ENCODE results near the gene USH1C. TPM values are rescaled to one million over a fixed set of nuclear protein-coding genes. Genes with fewer than 3 reads are reported as not detected.

USH1C gene
- polyA plus RNA-seq, 3 donors, result not detected

DNA sequence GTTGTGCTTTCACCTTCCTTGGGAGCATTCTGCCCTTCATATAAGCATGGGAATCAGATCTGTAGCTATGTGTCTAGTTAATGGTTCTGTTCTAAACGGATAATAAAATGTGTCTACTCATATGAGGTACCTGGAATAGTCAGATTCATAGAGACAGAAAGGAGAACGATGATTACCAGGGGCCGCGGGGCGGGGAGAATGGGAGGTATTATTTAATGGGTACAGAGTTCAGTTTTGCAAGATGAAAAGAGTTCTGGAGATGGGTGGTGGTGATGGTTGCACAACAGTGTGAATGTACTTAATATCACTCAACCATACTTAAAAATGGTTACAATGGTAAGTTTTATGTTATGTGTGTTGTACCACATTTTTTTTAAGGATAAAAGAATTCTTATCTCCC, 57.6 kb downstream of the USH1C start:
- Histone ChIP-seq H3K27me3 (ENCODE audit: control insufficient read depth in 2 of 2, insufficient read depth in 2 of 2, low read length in 2 of 2) (no peaks in the 10 kb centered on the region), H3K27ac (ENCODE audit: low read depth in 1 of 2, low read length in 2 of 2) (no peak overlapping the region), H3K9me3 (replicated peaks in 1 of 2; ENCODE audit: control insufficient read depth in 1 of 2, insufficient read depth in 1 of 2, low read length in 2 of 2) (no peaks in the 10 kb centered on the region), H3K4me1 (ENCODE audit: control insufficient read depth in 1 of 2, insufficient read depth in 2 of 2, low read length in 2 of 2) (no peaks in the 10 kb centered on the region), H3K9ac (ENCODE audit: insufficient read depth, low read length, poor library complexity, severe bottlenecking) (no peak overlapping the region), H3K4me2 (replicated peaks; ENCODE audit: extremely low read depth, low read length, poor library complexity, severe bottlenecking) (no peak overlapping the region), H3K36me3 (replicated peaks in 1 of 2; ENCODE audit: control insufficient read depth in 1 of 2, insufficient read depth in 2 of 2, low read length in 2 of 2) (no peaks in the 10 kb centered on the region), H3K4me3 (replicated peaks in 1 of 3; ENCODE audit: low read depth in 2 of 3, low read length in 3 of 3) (no peak overlapping the region), H4K20me1 (ENCODE audit: insufficient read depth, low read length) (no peaks in the 10 kb centered on the region), H2AFZ (ENCODE audit: insufficient read depth, low read depth, low read length, poor library complexity, severe bottlenecking) (no peak overlapping the region), H3K79me2 (ENCODE audit: insufficient read depth, low read length) (no peaks in the 10 kb centered on the region)
- Mint-ChIP-seq H3K4me3 (no peak overlapping the region), H3K9me3 (peaks cover 0 to 6% (median 2%) of the 10 kb centered on the region in 7 donors), H3K4me1 (no peaks in the 10 kb centered on the region), H3K36me3 (no peaks in the 10 kb centered on the region), H3K27ac (no peak overlapping the region), H3K27me3 (ENCODE audit: low read depth in 3 of 3) (peaks cover 3 to 4% (median 3%) of the 10 kb centered on the region in 3 donors)
- no peak for DNase-seq
- WGBS (ENCODE audit: insufficient coverage), result 78% methylated on average over 2 of the region's 5 CpGs
- intact Hi-C loops (cut with micrococcal nuclease), result no loop called here
- TF ChIP-seq, protein P1, sequence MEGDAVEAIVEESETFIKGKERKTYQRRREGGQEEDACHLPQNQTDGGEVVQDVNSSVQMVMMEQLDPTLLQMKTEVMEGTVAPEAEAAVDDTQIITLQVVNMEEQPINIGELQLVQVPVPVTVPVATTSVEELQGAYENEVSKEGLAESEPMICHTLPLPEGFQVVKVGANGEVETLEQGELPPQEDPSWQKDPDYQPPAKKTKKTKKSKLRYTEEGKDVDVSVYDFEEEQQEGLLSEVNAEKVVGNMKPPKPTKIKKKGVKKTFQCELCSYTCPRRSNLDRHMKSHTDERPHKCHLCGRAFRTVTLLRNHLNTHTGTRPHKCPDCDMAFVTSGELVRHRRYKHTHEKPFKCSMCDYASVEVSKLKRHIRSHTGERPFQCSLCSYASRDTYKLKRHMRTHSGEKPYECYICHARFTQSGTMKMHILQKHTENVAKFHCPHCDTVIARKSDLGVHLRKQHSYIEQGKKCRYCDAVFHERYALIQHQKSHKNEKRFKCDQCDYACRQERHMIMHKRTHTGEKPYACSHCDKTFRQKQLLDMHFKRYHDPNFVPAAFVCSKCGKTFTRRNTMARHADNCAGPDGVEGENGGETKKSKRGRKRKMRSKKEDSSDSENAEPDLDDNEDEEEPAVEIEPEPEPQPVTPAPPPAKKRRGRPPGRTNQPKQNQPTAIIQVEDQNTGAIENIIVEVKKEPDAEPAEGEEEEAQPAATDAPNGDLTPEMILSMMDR (IDR thresholded peaks at IDR 0.05), result no peak

DNA sequence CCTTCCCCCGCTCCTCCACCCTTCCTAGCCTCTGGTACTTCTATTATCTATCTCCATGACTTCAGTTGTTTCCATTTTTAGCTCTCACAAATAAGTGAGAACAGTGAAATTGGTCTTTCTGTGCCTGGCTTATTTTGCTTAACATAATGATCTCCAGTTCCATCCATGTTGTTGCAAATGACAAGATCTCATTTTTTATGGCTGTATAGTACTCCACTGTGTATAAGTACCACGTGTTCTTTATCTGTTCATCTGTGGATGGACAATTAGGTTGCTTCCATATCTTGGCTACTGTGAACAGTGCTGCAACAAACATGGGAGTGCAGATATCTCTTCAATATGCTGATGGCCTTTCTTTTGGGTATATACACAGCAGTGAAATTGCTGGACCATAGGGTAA, 60.7 kb downstream of the USH1C start:
- no peak overlapping the region for H3K27ac ChIP-seq (ENCODE audit: low read depth in 1 of 2, low read length in 2 of 2)
- H3K4me3 Mint-ChIP-seq, result no peak overlapping the region
- no peak overlapping the region for H3K4me3 ChIP-seq (replicated peaks in 1 of 3; ENCODE audit: low read depth in 2 of 3, low read length in 3 of 3)
- H3K79me2 ChIP-seq (ENCODE audit: insufficient read depth, low read length), result no peaks in the 10 kb centered on the region
- peaks cover 5 to 9% of the 10 kb centered on the region in 2 donors for H3K27me3 ChIP-seq (ENCODE audit: control insufficient read depth in 2 of 2, insufficient read depth in 2 of 2, low read length in 2 of 2)
- no peaks in the 10 kb centered on the region for H3K36me3 Mint-ChIP-seq
- intact Hi-C loops (cut with micrococcal nuclease), result no loop called here
- no peaks in the 10 kb centered on the region for H3K9me3 ChIP-seq (replicated peaks in 1 of 2; ENCODE audit: control insufficient read depth in 1 of 2, insufficient read depth in 1 of 2, low read length in 2 of 2)
- peaks cover 7 to 19% (median 12%) of the 10 kb centered on the region in 3 donors for H3K27me3 Mint-ChIP-seq (ENCODE audit: low read depth in 3 of 3)
- no peak overlapping the region for H3K4me2 ChIP-seq (replicated peaks; ENCODE audit: extremely low read depth, low read length, poor library complexity, severe bottlenecking)
- no peak overlapping the region for H3K27ac Mint-ChIP-seq
- no peak overlapping the region for H3K9ac ChIP-seq (ENCODE audit: insufficient read depth, low read length, poor library complexity, severe bottlenecking)
- H4K20me1 ChIP-seq (ENCODE audit: insufficient read depth, low read length), result no peaks in the 10 kb centered on the region
- TF ChIP-seq, protein P1 (IDR thresholded peaks at IDR 0.05), result no peak
- H2AFZ ChIP-seq (ENCODE audit: insufficient read depth, low read depth, low read length, poor library complexity, severe bottlenecking), result no peak overlapping the region
- WGBS (ENCODE audit: insufficient coverage), result 80% methylated on average over 1 of the region's 2 CpGs
- no peaks in the 10 kb centered on the region for H3K4me1 Mint-ChIP-seq
- no peaks in the 10 kb centered on the region for H3K36me3 ChIP-seq (replicated peaks in 1 of 2; ENCODE audit: control insufficient read depth in 1 of 2, insufficient read depth in 2 of 2, low read length in 2 of 2)
- no peaks in the 10 kb centered on the region for H3K4me1 ChIP-seq (ENCODE audit: control insufficient read depth in 1 of 2, insufficient read depth in 2 of 2, low read length in 2 of 2)
- peaks cover 0 to 6% (median 2%) of the 10 kb centered on the region in 7 donors for H3K9me3 Mint-ChIP-seq
- no peak for DNase-seq

Data from CD14-positive monocyte (primary cell).